ENCODE results near the gene ZBTB47. TPM values are rescaled to one million over a fixed set of nuclear protein-coding genes. Genes with fewer than 3 reads are reported as not detected.

ZBTB47 gene
- total RNA-seq, 1 donor from 2014 or later = 7.6 TPM

DNA sequence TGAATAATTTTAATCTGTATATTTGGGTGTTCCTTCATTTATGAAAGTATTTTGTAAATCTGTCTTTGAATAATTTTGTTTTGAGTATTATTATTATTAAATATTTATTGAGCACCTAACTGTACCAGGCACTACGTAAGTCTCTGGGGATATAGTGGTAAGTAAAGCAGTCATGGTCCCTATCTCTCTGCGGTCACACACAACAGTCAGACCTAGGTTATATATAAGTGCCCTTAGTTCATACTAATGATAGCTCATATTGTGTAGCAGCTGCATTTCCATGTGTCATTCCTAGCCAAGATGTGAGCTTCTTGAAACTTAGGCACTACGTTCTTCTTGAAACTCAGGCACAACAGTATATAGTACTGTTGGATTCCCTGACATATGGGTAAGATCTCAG, 40.6 kb upstream of the ZBTB47 start:
- Histone ChIP-seq H3K36me3 (ENCODE audit: control insufficient read depth, insufficient read depth, low read length) (no peaks in the 10 kb centered on the region), H3K27me3 (ENCODE audit: control insufficient read depth, insufficient read depth, low read length) (no peaks in the 10 kb centered on the region), H3K4me3 (ENCODE audit: low read depth, low read length) (no peak overlapping the region)
- FAIRE-seq (no peak), DNase-seq (ENCODE audit: low read depth) (no peak)
- TF ChIP-seq, protein P1, sequence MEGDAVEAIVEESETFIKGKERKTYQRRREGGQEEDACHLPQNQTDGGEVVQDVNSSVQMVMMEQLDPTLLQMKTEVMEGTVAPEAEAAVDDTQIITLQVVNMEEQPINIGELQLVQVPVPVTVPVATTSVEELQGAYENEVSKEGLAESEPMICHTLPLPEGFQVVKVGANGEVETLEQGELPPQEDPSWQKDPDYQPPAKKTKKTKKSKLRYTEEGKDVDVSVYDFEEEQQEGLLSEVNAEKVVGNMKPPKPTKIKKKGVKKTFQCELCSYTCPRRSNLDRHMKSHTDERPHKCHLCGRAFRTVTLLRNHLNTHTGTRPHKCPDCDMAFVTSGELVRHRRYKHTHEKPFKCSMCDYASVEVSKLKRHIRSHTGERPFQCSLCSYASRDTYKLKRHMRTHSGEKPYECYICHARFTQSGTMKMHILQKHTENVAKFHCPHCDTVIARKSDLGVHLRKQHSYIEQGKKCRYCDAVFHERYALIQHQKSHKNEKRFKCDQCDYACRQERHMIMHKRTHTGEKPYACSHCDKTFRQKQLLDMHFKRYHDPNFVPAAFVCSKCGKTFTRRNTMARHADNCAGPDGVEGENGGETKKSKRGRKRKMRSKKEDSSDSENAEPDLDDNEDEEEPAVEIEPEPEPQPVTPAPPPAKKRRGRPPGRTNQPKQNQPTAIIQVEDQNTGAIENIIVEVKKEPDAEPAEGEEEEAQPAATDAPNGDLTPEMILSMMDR (IDR thresholded peaks at IDR 0.05; ENCODE audit: insufficient read depth, low read length, severe bottlenecking) = no peak

GRCh38 chr3:42613462-42613861, 40.0 kb upstream of the ZBTB47 start:
- FAIRE-seq (no peak), DNase-seq (ENCODE audit: low read depth) (peak; percentile 35)
- no peaks in the 10 kb centered on the region for H3K27me3 ChIP-seq (ENCODE audit: control insufficient read depth, insufficient read depth, low read length)
- H3K36me3 ChIP-seq (ENCODE audit: control insufficient read depth, insufficient read depth, low read length) = no peaks in the 10 kb centered on the region
- no peak overlapping the region for H3K4me3 ChIP-seq (ENCODE audit: low read depth, low read length)
- TF ChIP-seq, protein P1 (IDR thresholded peaks at IDR 0.05; ENCODE audit: insufficient read depth, low read length, severe bottlenecking) = peak; percentile 30

- no peak for FAIRE-seq
- Histone ChIP-seq H3K4me3 (ENCODE audit: low read depth, low read length) (no peak overlapping the region), H3K27me3 (ENCODE audit: control insufficient read depth, insufficient read depth, low read length) (no peaks in the 10 kb centered on the region), H3K36me3 (ENCODE audit: control insufficient read depth, insufficient read depth, low read length) (peaks cover 7% of the 10 kb centered on the region)
- DNase-seq (ENCODE audit: low read depth) = peak; percentile 37
- TF ChIP-seq, protein P1 (IDR thresholded peaks at IDR 0.05; ENCODE audit: insufficient read depth, low read length, severe bottlenecking) = no peak
These were observed 21.9 kb upstream of the ZBTB47 start for GRCh38 chr3:42631620-42632019.

DNA sequence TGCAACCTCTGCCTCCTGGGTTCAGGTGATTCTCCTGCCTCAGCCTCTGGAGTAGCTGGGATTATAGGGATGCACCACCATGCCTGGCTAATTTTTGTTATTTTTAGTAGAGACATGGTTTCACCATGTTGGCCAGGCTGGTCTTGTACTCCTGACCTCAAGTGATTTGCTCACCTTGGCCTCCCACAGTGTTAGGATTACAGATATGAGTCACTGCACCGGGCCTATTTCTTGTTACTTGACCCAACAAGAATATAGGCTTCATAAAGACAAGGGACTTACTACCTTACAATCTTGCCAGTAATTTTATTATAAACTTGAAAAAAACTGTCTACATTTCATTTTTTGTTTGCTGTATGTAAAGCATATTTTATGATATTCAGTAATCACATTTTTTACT, 21.4 kb upstream of the ZBTB47 start:
- TF ChIP-seq, protein P1 (IDR thresholded peaks at IDR 0.05; ENCODE audit: insufficient read depth, low read length, severe bottlenecking) = no peak
- Histone ChIP-seq H3K27me3 (ENCODE audit: control insufficient read depth, insufficient read depth, low read length) (no peaks in the 10 kb centered on the region), H3K36me3 (ENCODE audit: control insufficient read depth, insufficient read depth, low read length) (peaks cover 8% of the 10 kb centered on the region), H3K4me3 (ENCODE audit: low read depth, low read length) (no peak overlapping the region)
- no peak for FAIRE-seq
- peak; percentile 78 for DNase-seq (ENCODE audit: low read depth)

GRCh38 chr3:42633544-42633943, 20.0 kb upstream of the ZBTB47 start:
- H3K27me3 ChIP-seq (ENCODE audit: control insufficient read depth, insufficient read depth, low read length) = no peaks in the 10 kb centered on the region
- TF ChIP-seq, protein P1 (IDR thresholded peaks at IDR 0.05; ENCODE audit: insufficient read depth, low read length, severe bottlenecking) = no peak
- FAIRE-seq (no peak), DNase-seq (ENCODE audit: low read depth) (no peak)
- peaks cover 11% of the 10 kb centered on the region for H3K36me3 ChIP-seq (ENCODE audit: control insufficient read depth, insufficient read depth, low read length)
- H3K4me3 ChIP-seq (ENCODE audit: low read depth, low read length) = no peak overlapping the region

DNA sequence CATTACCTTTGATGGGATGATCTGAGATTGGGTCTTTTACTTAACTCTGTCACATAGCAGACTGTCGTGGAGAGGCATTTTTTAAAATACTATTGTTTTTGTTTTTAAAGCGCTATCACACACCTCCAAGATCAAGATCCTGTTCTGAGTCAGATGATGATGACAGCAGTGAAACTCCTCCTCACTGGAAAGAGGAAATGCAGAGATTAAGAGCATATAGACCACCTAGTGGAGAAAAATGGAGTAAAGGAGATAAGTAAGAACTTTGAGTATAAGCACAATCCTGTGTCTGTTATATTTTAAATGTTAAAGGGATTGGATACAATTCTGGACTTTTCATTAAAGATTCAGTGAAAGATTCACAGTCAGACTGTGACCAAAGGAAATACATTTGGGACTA, 18.4 kb upstream of the ZBTB47 start:
- FAIRE-seq (no peak), DNase-seq (ENCODE audit: low read depth) (peak; percentile 77)
- peaks cover 15% of the 10 kb centered on the region for H3K36me3 ChIP-seq (ENCODE audit: control insufficient read depth, insufficient read depth, low read length)
- no peaks in the 10 kb centered on the region for H3K27me3 ChIP-seq (ENCODE audit: control insufficient read depth, insufficient read depth, low read length)
- H3K4me3 ChIP-seq (ENCODE audit: low read depth, low read length) = no peak overlapping the region
- TF ChIP-seq, protein P1 (IDR thresholded peaks at IDR 0.05; ENCODE audit: insufficient read depth, low read length, severe bottlenecking) = no peak

All from bronchial epithelial cell (primary cell).